Skin epidermis (tissue), 12 donors: ENCODE data around the gene CLDN34.

Experiments used
- H3K27ac ChIP-seq, 21 experiments: fragments of 200-600 bp; sonication (generic) in 11 of 21; one replicate each; pipeline ENCODE4 v1.5.0; 2020; ENCODE audit warnings: mild to moderate bottlenecking in 3 of 21, inconsistent platforms in 2 of 21, moderate library complexity in 2 of 21
- H3K4me3 ChIP-seq, 7 experiments: fragments of 200-600 bp; sonication (generic) in 2 of 7; one replicate each; pipeline ENCODE4 v1.5.0; 2020; ENCODE audit warnings: inconsistent platforms in 2 of 7, mild to moderate bottlenecking in 2 of 7, moderate library complexity in 1 of 7

Gene CLDN34

GRCh38 chrX:9961750-9962149 is 5.4 kb upstream of the CLDN34 start:
- Histone ChIP-seq H3K4me3 (no peak overlapping the region), H3K27ac (no peak overlapping the region)

GRCh38 chrX:9977635-9978034 is 10.5 kb downstream of the CLDN34 start:
- Histone ChIP-seq H3K4me3 (no peak overlapping the region), H3K27ac (no peak overlapping the region)

- Histone ChIP-seq H3K27ac (peak overlapping the region in 2 of 21 experiments; percentile 55 to 61), H3K4me3 (no peak overlapping the region)
Measured at GRCh38 chrX:9980401-9980800, 13.2 kb downstream of the CLDN34 start.

- peak overlapping the region in 7 of 21 experiments; percentile 1 to 62 (median 34) for H3K27ac ChIP-seq
- H3K4me3 ChIP-seq = no peak overlapping the region
Measured at GRCh38 chrX:9980927-9981326, 13.8 kb downstream of the CLDN34 start.

GRCh38 chrX:9983441-9983840 is 16.3 kb downstream of the CLDN34 start:
- H3K27ac ChIP-seq = peak overlapping the region in 1 of 21 experiments; percentile 50
- no peak overlapping the region for H3K4me3 ChIP-seq

- Histone ChIP-seq H3K27ac (no peak overlapping the region), H3K4me3 (no peak overlapping the region)
Measured at GRCh38 chrX:9983846-9984245, 16.7 kb downstream of the CLDN34 start.

GRCh38 chrX:9988762-9989161 is 21.6 kb downstream of the CLDN34 start:
- Histone ChIP-seq H3K4me3 (no peak overlapping the region), H3K27ac (no peak overlapping the region)

GRCh38 chrX:9992061-9992460 is 24.9 kb downstream of the CLDN34 start:
- H3K27ac ChIP-seq = no peak overlapping the region
- H3K4me3 ChIP-seq = no peak overlapping the region

- no peak overlapping the region for H3K4me3 ChIP-seq
- no peak overlapping the region for H3K27ac ChIP-seq
Measured at GRCh38 chrX:9992724-9993123, 25.6 kb downstream of the CLDN34 start.

- H3K4me3 ChIP-seq = no peak overlapping the region
- no peak overlapping the region for H3K27ac ChIP-seq
Measured at GRCh38 chrX:9995855-9996339, 28.7 kb downstream of the CLDN34 start.

GRCh38 chrX:9997041-9997440 is 29.9 kb downstream of the CLDN34 start:
- Histone ChIP-seq H3K4me3 (no peak overlapping the region), H3K27ac (no peak overlapping the region)

- no peak overlapping the region for H3K27ac ChIP-seq
- H3K4me3 ChIP-seq = no peak overlapping the region
Measured at GRCh38 chrX:9997524-9997923, 30.4 kb downstream of the CLDN34 start.

GRCh38 chrX:10001496-10001895 is 34.3 kb downstream of the CLDN34 start:
- H3K27ac ChIP-seq = no peak overlapping the region

GRCh38 chrX:10004832-10005475 is 37.8 kb downstream of the CLDN34 start:
- Histone ChIP-seq H3K4me3 (no peak overlapping the region), H3K27ac (no peak overlapping the region)

More at GRCh38 chrX:10001496-10001895, 34.3 kb downstream of the CLDN34 start:
- H3K4me3 ChIP-seq = no peak overlapping the region

- H3K27ac ChIP-seq = no peak overlapping the region
- H3K4me3 ChIP-seq = no peak overlapping the region
Measured at GRCh38 chrX:10006086-10006485, 38.9 kb downstream of the CLDN34 start.

GRCh38 chrX:10006770-10007169 is 39.6 kb downstream of the CLDN34 start:
- H3K27ac ChIP-seq = no peak overlapping the region
- no peak overlapping the region for H3K4me3 ChIP-seq

GRCh38 chrX:10007621-10008020 is 40.5 kb downstream of the CLDN34 start:
- no peak overlapping the region for H3K27ac ChIP-seq
- H3K4me3 ChIP-seq = no peak overlapping the region

GRCh38 chrX:10008483-10009056 is 41.4 kb downstream of the CLDN34 start:
- Histone ChIP-seq H3K4me3 (no peak overlapping the region), H3K27ac (no peak overlapping the region)

GRCh38 chrX:10009741-10010140 is 42.6 kb downstream of the CLDN34 start:
- Histone ChIP-seq H3K27ac (peak overlapping the region in 1 of 21 experiments; percentile 4), H3K4me3 (no peak overlapping the region)

GRCh38 chrX:10010686-10011085 is 43.5 kb downstream of the CLDN34 start:
- Histone ChIP-seq H3K4me3 (no peak overlapping the region), H3K27ac (peak overlapping the region in 4 of 21 experiments; percentile 28 to 61 (median 50))

GRCh38 chrX:10011261-10011931 is 44.2 kb downstream of the CLDN34 start:
- Histone ChIP-seq H3K27ac (peak overlapping the region in 7 of 21 experiments; percentile 4 to 61 (median 30)), H3K4me3 (no peak overlapping the region)
